Type B pancreatic cell (in vitro differentiated cells): ENCODE results near the gene SYTL4. TPM values are rescaled to one million over a fixed set of nuclear protein-coding genes. Genes with fewer than 3 reads are reported as not detected.
"Not testable (repeated sequence)": the region's sequence is repeated elsewhere in the genome, so short reads cannot be mapped to it uniquely, and the experiment has no call there.

Experiments
- DNase-seq: peaks from one replicate; pipeline ENCODE4 v3.0.0; 2021; ENCODE audit warnings: mixed read lengths; ENCODE audit not compliant: unreplicated experiment; ENCODE audit errors: extremely low spot score
- H3K27ac Mint-ChIP-seq: 2 replicates; pipeline ENCODE4 v1.8.0; 2021; ENCODE audit warnings: mild to moderate bottlenecking, mixed read lengths
- H3K27me3 Mint-ChIP-seq: 2 replicates; pipeline ENCODE4 v1.8.0; 2021; ENCODE audit warnings: mixed read lengths
- H3K36me3 Mint-ChIP-seq: 2 replicates; pipeline ENCODE4 v1.8.0; 2021; ENCODE audit warnings: mixed read lengths
- H3K4me1 Mint-ChIP-seq: one replicate; pipeline ENCODE4 v1.8.0; 2021; ENCODE audit warnings: mixed read lengths; ENCODE audit not compliant: unreplicated experiment
- H3K4me3 Mint-ChIP-seq: 2 replicates; pipeline ENCODE4 v1.8.0; 2021; ENCODE audit warnings: mild to moderate bottlenecking, mixed read lengths
- H3K9me3 Mint-ChIP-seq: 2 replicates; pipeline ENCODE4 v1.8.0; 2021; ENCODE audit warnings: mixed read lengths
- total RNA-seq: library from RNA; stranded (reverse); gene quantifications from 2 replicates; pipeline ENCODE4 v1.2.1, GENCODE V29; 2021; ENCODE audit warnings: low replicate concordance
- TF ChIP-seq, protein P1 (sequence below): fragments of 200-600 bp; sonication (generic); conservative IDR thresholded peaks from 2 replicates; pipeline ENCODE4 v1.5.0; 2021; ENCODE audit warnings: antibody characterized with exemption, mild to moderate bottlenecking

Gene SYTL4
- total RNA-seq, 1 donor from 2014 or later = 4.0 TPM

DNA sequence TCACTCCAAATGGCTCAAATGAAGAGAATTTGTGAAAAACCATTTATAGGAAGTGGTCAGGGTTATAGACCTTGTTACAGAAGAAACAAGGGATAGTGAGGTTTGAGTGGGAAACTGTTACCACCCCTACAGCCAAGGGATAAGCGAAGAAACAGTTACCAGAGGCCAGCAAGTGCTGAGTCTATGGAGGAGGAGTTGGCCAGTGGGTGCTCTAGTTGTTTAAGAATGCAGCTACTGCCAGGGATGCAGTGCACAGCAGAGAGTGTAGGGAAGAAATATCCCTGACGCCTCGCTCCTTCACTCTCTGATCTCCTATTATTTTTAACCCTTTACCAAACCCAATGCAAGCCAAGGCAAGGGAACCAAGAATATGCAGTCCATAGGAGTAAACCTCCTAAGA lies 15.2 kb upstream of the SYTL4 start:
- Mint-ChIP-seq H3K9me3 (peaks cover 8% of the 10 kb centered on the region), H3K4me1 (peaks cover 12% of the 10 kb centered on the region), H3K27ac (no peak overlapping the region), H3K27me3 (no peaks in the 10 kb centered on the region), H3K4me3 (no peak overlapping the region), H3K36me3 (no peaks in the 10 kb centered on the region)
- no peak for DNase-seq
- TF ChIP-seq, protein P1, sequence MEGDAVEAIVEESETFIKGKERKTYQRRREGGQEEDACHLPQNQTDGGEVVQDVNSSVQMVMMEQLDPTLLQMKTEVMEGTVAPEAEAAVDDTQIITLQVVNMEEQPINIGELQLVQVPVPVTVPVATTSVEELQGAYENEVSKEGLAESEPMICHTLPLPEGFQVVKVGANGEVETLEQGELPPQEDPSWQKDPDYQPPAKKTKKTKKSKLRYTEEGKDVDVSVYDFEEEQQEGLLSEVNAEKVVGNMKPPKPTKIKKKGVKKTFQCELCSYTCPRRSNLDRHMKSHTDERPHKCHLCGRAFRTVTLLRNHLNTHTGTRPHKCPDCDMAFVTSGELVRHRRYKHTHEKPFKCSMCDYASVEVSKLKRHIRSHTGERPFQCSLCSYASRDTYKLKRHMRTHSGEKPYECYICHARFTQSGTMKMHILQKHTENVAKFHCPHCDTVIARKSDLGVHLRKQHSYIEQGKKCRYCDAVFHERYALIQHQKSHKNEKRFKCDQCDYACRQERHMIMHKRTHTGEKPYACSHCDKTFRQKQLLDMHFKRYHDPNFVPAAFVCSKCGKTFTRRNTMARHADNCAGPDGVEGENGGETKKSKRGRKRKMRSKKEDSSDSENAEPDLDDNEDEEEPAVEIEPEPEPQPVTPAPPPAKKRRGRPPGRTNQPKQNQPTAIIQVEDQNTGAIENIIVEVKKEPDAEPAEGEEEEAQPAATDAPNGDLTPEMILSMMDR = no peak

DNA sequence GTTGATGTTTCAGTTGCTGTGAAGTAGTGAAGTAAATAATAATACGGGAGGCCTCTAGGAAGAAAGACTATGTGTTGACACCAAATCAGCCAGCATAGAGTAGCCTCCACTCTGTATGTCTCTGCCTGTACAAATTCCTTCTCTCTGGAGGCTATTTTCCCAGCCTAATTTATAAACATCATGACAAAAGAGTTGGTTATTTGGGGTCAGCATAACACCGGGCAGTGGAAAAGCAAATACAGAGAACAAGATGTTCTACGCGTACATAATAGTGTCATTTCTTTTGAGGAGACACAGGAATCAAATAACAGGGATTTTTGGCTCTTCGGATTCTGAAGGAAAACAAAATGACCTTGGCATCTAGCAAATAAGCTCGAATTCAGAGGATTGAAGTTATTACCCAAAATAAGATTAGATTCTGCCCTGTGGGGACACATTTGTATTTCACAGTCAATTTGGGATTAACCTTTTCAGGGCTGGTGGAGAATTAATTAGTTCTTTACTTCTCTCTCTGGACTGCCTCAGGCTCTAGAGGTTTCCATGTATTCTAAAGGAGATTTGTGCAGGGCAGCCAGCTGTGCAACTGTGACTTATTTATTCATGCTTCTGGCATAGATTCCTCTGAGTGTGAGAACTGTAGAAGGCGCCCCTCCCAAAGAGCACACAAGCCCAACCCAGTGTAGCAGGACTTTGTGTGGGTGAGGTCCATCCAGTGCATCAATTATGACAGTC lies 14.1 kb upstream of the SYTL4 start:
- H3K4me3 Mint-ChIP-seq = no peak overlapping the region
- peaks cover 12% of the 10 kb centered on the region for H3K4me1 Mint-ChIP-seq
- no peak for DNase-seq
- TF ChIP-seq, protein P1 = no peak
- H3K36me3 Mint-ChIP-seq = no peaks in the 10 kb centered on the region
- no peak overlapping the region for H3K27ac Mint-ChIP-seq
- peaks cover 3% of the 10 kb centered on the region for H3K9me3 Mint-ChIP-seq
- H3K27me3 Mint-ChIP-seq = no peaks in the 10 kb centered on the region

DNA sequence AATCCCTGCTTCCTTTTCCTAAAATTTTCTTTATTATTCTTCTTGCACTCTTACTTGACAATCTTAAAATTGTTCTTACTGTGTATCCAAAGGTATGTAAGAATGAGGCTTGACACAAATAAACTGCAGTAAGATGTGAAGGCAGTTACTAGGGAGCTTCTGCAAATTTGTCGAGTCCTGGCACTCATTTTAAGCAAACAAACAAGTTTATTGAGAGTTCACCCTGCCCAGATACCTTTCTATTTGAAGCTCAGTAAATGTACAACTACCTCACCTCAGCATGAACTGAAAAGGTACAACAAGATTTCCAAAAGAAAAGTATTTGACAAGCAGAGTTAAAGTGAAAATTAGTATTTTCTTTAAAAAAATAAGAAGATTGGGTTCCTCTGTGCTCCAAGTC lies 13.3 kb upstream of the SYTL4 start:
- no peaks in the 10 kb centered on the region for H3K36me3 Mint-ChIP-seq
- no peak overlapping the region for H3K4me3 Mint-ChIP-seq
- H3K27ac Mint-ChIP-seq = no peak overlapping the region

DNA sequence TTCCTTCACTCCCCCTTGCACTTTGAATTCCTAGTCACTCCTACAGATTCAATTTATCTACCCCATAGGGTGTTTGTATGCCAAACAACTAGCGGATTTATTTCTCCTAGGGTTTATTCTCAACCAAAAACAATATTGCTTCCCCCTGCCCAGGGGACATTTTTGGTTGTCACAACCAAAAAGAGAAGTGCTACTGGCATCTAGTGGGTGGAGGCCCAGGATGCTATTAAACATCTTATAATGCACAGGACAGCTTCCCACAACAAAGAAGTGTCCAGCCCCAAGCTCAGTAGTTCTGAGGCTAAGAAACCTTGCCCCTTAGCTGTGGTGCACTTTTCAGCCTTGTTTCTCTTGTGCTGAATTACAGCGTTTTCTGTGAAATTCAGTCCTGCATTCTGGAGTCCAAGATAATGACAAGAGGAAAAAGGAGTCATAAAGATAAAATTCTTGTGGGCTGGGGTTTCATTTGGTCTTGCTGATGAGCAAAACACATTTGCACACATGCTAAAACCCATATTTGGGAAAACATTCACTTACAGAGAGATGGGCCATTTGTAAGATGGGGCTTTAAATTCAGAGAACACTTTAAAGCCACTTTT lies 11.2 kb upstream of the SYTL4 start:
- H3K36me3 Mint-ChIP-seq = no peaks in the 10 kb centered on the region
- H3K4me3 Mint-ChIP-seq = no peak overlapping the region
- DNase-seq = no peak
- no peak overlapping the region for H3K27ac Mint-ChIP-seq
- H3K9me3 Mint-ChIP-seq = peaks cover 3% of the 10 kb centered on the region
- H3K27me3 Mint-ChIP-seq = no peaks in the 10 kb centered on the region
- TF ChIP-seq, protein P1 = no peak
- peaks cover 12% of the 10 kb centered on the region for H3K4me1 Mint-ChIP-seq

More for the DNA sequence above, 13.3 kb upstream of the SYTL4 start:
- peaks cover 12% of the 10 kb centered on the region for H3K4me1 Mint-ChIP-seq
- H3K9me3 Mint-ChIP-seq = peaks cover 3% of the 10 kb centered on the region
- TF ChIP-seq, protein P1 = no peak
- DNase-seq = no peak
- H3K27me3 Mint-ChIP-seq = no peaks in the 10 kb centered on the region

DNA sequence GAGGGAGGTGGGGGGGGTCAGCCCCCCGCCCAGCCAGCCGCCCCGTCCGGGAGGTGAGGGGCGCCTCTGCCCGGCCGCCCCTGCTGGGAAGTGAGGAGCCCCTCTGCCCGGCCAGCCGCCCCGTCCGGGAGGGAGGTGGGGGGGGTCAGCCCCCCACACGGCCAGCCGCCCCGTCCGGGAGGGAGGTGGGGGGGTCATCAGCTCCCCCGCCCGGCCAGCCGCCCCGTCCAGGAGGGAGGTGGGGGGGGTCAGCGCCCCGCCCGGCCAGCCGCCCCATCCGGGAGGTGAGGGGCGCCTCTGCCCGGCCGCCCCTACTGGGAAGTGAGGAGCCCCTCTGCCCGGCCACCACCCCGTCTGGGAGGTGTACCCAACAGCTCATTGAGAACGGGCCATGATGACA lies 7.9 kb downstream of the SYTL4 start:
- not testable (repeated sequence) for DNase-seq, H3K27me3 Mint-ChIP-seq, H3K27ac Mint-ChIP-seq, H3K4me1 Mint-ChIP-seq, H3K4me3 Mint-ChIP-seq, H3K36me3 Mint-ChIP-seq, H3K9me3 Mint-ChIP-seq

DNA sequence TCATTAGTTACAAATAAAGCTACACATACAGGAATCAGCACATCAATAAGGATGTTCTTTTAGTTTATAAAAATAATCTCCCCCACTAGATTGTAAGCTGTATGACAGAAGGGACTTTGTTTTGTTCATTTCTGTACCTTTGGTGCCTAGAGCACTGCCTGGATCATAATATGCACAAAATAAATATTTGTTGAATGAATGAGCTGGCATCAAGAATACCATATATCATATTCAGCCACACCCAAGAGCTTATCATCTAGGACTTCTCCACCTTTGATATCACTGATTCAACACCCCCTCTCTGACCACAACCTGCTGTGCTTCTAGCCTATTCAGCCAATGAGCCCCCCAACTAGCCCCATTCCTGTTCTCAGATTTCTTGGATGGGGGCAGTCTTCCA lies 10.6 kb downstream of the SYTL4 start:
- TF ChIP-seq, protein P1 = no peak
- H3K36me3 Mint-ChIP-seq = no peaks in the 10 kb centered on the region
- DNase-seq = no peak
- H3K27ac Mint-ChIP-seq = no peak overlapping the region
- peaks cover 5% of the 10 kb centered on the region for H3K9me3 Mint-ChIP-seq
- no peak overlapping the region for H3K4me3 Mint-ChIP-seq
- H3K27me3 Mint-ChIP-seq = no peaks in the 10 kb centered on the region
- H3K4me1 Mint-ChIP-seq = peaks cover 4% of the 10 kb centered on the region
